AG10803 (cell line): ENCODE measurements around the gene AIG1.
"Not testable (repeated sequence)": the region's sequence is repeated elsewhere in the genome, so short reads cannot be mapped to it uniquely, and the experiment has no call there.

Experiments
- DNase-seq: peaks from one replicate; pipeline ENCODE4 v3.0.0; 2010; ENCODE audit warnings: low read depth
- H3K4me3 ChIP-seq: 2 replicates; pipeline ENCODE4 v1.5.1; 2011; ENCODE audit warnings: mild to moderate bottlenecking, low read length, control low read depth
- TF ChIP-seq, protein P1 (sequence below): conservative IDR thresholded peaks from 2 replicates; pipeline ENCODE4 v1.5.1; 2011; ENCODE audit warnings: mild to moderate bottlenecking, low read length, control low read depth, inconsistent platforms

The AIG1 gene

GRCh38 chr6:143293523-143293922 is 232.8 kb downstream of the AIG1 start:
- TF ChIP-seq, protein P1, sequence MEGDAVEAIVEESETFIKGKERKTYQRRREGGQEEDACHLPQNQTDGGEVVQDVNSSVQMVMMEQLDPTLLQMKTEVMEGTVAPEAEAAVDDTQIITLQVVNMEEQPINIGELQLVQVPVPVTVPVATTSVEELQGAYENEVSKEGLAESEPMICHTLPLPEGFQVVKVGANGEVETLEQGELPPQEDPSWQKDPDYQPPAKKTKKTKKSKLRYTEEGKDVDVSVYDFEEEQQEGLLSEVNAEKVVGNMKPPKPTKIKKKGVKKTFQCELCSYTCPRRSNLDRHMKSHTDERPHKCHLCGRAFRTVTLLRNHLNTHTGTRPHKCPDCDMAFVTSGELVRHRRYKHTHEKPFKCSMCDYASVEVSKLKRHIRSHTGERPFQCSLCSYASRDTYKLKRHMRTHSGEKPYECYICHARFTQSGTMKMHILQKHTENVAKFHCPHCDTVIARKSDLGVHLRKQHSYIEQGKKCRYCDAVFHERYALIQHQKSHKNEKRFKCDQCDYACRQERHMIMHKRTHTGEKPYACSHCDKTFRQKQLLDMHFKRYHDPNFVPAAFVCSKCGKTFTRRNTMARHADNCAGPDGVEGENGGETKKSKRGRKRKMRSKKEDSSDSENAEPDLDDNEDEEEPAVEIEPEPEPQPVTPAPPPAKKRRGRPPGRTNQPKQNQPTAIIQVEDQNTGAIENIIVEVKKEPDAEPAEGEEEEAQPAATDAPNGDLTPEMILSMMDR = no peak
- peak; percentile 37 for DNase-seq
- no peak overlapping the region for H3K4me3 ChIP-seq

GRCh38 chr6:143294265-143294860 is 233.7 kb downstream of the AIG1 start:
- DNase-seq = no peak
- H3K4me3 ChIP-seq = no peak overlapping the region
- TF ChIP-seq, protein P1 = no peak

GRCh38 chr6:143295932-143296331 is 235.2 kb downstream of the AIG1 start:
- DNase-seq = no peak
- TF ChIP-seq, protein P1 = no peak
- H3K4me3 ChIP-seq = no peak overlapping the region

- no peak for DNase-seq
- H3K4me3 ChIP-seq = no peak overlapping the region
Observed at GRCh38 chr6:143298071-143298470, 237.4 kb downstream of the AIG1 start.

DNA sequence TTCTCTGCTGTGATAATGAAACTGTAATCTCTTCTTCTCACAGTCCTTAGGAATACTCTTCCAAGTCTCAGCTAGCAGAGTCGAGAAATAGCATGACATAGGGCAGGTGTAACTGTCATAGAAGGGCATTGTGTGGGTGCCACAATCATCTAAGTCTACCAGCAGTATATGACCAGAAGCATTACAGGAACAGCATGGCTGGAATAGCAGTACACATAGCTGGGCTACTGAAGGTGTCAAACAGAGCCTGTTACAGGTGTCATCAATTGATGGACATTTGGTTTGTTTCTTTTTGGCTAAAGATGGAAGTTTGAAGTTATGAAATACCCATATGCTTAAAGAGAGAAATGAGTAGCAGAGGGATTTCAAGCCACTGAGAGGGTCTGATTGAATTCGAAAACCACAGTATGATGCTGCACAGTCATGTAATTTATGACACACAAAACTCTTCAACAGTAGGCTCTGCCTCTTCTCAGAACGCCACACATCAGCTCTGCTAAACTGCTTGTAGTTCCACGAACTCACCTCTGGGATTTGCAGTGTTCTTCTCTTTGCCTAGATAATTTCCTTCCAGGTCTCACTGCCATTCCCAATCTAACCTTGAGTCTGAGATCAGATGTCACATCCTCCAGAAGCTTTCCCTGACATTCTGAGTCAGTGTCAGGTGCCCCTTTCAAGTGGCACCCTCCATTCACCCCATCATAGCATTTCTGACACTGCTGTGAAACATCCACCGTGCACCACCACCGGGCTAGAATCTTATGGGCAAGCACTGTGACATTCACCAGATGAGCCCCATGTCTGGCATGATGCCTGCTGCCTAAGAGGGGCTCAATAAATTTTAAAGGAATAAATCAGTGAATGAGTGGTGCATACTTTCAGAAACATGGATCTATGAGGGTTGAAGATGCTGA is 238.8 kb downstream of the AIG1 start:
- TF ChIP-seq, protein P1 = no peak
- no peak for DNase-seq
- no peak overlapping the region for H3K4me3 ChIP-seq

More at GRCh38 chr6:143298071-143298470, 237.4 kb downstream of the AIG1 start:
- TF ChIP-seq, protein P1 = no peak

GRCh38 chr6:143301188-143301587 is 240.5 kb downstream of the AIG1 start:
- H3K4me3 ChIP-seq = no peak overlapping the region
- DNase-seq = no peak
- TF ChIP-seq, protein P1 = no peak

GRCh38 chr6:143307760-143308159 is 247.1 kb downstream of the AIG1 start:
- not testable (repeated sequence) for DNase-seq, H3K4me3 ChIP-seq
